ENCODE results near the gene MIPEP.
"Not testable (repeated sequence)": the region's sequence is repeated elsewhere in the genome, so short reads cannot be mapped to it uniquely, and the experiment has no call there.

MIPEP gene

GRCh38 chr13:23778002-23778652 lies 111.1 kb downstream of the MIPEP start:
- in situ Hi-C loops (cut with MboI; ENCODE audit: low sequenced_read_pairs), result no loop called here

- in situ Hi-C loops (cut with MboI; ENCODE audit: low sequenced_read_pairs), result no loop called here
Observed at GRCh38 chr13:23777575-23777870, 111.7 kb downstream of the MIPEP start.

GRCh38 chr13:23776698-23777574 lies 112.3 kb downstream of the MIPEP start:
- in situ Hi-C loops (cut with MboI; ENCODE audit: low sequenced_read_pairs), result no loop called here

- in situ Hi-C loops (cut with MboI; ENCODE audit: low sequenced_read_pairs), result no loop called here
Observed at GRCh38 chr13:23772717-23773116, 116.5 kb downstream of the MIPEP start.

GRCh38 chr13:23771956-23772355 lies 117.2 kb downstream of the MIPEP start:
- in situ Hi-C loops (cut with MboI; ENCODE audit: low sequenced_read_pairs), result no loop called here

- in situ Hi-C loops (cut with MboI; ENCODE audit: low sequenced_read_pairs), result no loop called here
Observed at GRCh38 chr13:23771552-23771951, 117.6 kb downstream of the MIPEP start.

GRCh38 chr13:23770973-23771372 lies 118.2 kb downstream of the MIPEP start:
- in situ Hi-C loops (cut with MboI; ENCODE audit: low sequenced_read_pairs), result no loop called here

- in situ Hi-C loops (cut with MboI; ENCODE audit: low sequenced_read_pairs), result no loop called here
Observed at GRCh38 chr13:23770428-23770827, 118.8 kb downstream of the MIPEP start.

GRCh38 chr13:23769401-23769800 lies 119.8 kb downstream of the MIPEP start:
- in situ Hi-C loops (cut with MboI; ENCODE audit: low sequenced_read_pairs), result no loop called here

- in situ Hi-C loops (cut with MboI; ENCODE audit: low sequenced_read_pairs), result no loop called here
Observed at GRCh38 chr13:23767838-23768237, 121.4 kb downstream of the MIPEP start.

GRCh38 chr13:23766939-23767338 lies 122.3 kb downstream of the MIPEP start:
- in situ Hi-C loops (cut with MboI; ENCODE audit: low sequenced_read_pairs), result no loop called here

- in situ Hi-C loops (cut with MboI; ENCODE audit: low sequenced_read_pairs), result no loop called here
Observed at GRCh38 chr13:23766283-23766682, 122.9 kb downstream of the MIPEP start.

GRCh38 chr13:23765531-23765930 lies 123.7 kb downstream of the MIPEP start:
- in situ Hi-C loops (cut with MboI; ENCODE audit: low sequenced_read_pairs), result no loop called here

GRCh38 chr13:23763318-23763717 lies 125.9 kb downstream of the MIPEP start:
- in situ Hi-C loops (cut with MboI; ENCODE audit: low sequenced_read_pairs), result no loop called here

GRCh38 chr13:23761760-23762159 lies 127.4 kb downstream of the MIPEP start:
- in situ Hi-C loops (cut with MboI; ENCODE audit: low sequenced_read_pairs), result not testable (repeated sequence)

GRCh38 chr13:23760000-23760399 lies 129.2 kb downstream of the MIPEP start:
- in situ Hi-C loops (cut with MboI; ENCODE audit: low sequenced_read_pairs), result no loop called here

GRCh38 chr13:23758798-23759527 lies 130.2 kb downstream of the MIPEP start:
- in situ Hi-C loops (cut with MboI; ENCODE audit: low sequenced_read_pairs), result no loop called here

- in situ Hi-C loops (cut with MboI; ENCODE audit: low sequenced_read_pairs), result no loop called here
Observed at GRCh38 chr13:23754997-23755396, 134.2 kb downstream of the MIPEP start.

GRCh38 chr13:23754506-23754905 lies 134.7 kb downstream of the MIPEP start:
- in situ Hi-C loops (cut with MboI; ENCODE audit: low sequenced_read_pairs), result no loop called here

GRCh38 chr13:23753458-23753857 lies 135.7 kb downstream of the MIPEP start:
- in situ Hi-C loops (cut with MboI; ENCODE audit: low sequenced_read_pairs), result no loop called here

- in situ Hi-C loops (cut with MboI; ENCODE audit: low sequenced_read_pairs), result no loop called here
Observed at GRCh38 chr13:23752111-23753001, 136.8 kb downstream of the MIPEP start.

All from hTERT RPE-1 (cell line).